NCI-H1930 (cell line): Measurements from ENCODE around the gene HIPK4.
"Not testable (repeated sequence)": the region's sequence is repeated elsewhere in the genome, so short reads cannot be mapped to it uniquely, and the experiment has no call there.

Experiments
- DNase-seq, 2 experiments: peaks; one replicate each; lab custom pipeline; 2025; lab: John Stamatoyannopoulos, UW

Gene HIPK4

DNA sequence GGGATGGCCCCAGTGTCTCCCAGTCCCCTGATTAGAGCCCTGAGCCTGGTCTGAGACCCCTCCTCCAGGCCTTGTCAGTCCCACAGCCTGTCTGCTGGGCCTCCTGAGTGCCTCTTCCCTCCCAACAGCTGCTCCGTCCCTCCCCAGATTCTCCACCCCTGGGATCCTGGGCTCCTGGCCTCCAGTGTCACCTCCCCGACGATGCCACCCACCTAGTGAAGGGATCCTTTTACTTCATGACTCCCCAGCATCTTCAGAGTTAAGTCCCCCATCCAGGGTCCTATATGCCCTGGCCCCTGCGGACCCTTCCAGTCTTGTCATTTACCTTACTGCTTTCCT lies 27.6 kb upstream of the HIPK4 start:
- no peak for DNase-seq

DNA sequence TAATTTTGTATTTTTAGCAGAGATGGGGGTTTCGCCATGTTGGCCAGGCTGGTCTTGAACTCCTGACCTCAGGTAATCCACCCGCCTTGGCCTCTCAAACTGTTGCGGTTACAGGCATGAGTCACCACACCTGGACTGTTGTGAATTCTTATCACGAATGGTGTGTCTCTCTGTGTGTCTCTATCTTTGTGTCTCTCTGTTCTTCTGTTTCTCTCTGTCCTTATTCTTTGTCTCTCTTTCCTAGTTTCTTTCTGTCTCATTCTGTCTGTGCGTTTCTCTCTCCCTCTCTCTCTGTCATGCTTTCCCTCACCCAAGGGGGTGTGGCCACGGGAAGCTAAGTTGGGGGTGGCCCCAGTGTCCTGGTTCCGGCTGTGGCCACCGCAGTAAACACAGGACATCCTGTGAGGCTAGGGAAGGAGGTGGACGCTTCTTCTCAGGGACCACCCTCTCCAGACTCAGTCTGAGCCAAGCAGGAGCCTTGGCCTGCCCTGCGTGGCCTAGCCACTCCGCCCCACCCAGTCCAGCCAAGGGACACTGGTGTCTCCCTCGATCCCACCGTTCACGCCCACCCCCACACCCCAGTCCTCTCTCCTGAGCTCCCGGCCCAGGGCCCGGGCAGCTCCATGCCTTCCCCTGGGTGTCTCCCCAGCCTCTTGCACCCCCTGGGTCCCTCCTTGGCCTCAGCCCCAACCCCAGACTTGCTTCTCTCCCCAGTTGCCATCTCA lies 27.1 kb upstream of the HIPK4 start:
- no peak for DNase-seq

DNA sequence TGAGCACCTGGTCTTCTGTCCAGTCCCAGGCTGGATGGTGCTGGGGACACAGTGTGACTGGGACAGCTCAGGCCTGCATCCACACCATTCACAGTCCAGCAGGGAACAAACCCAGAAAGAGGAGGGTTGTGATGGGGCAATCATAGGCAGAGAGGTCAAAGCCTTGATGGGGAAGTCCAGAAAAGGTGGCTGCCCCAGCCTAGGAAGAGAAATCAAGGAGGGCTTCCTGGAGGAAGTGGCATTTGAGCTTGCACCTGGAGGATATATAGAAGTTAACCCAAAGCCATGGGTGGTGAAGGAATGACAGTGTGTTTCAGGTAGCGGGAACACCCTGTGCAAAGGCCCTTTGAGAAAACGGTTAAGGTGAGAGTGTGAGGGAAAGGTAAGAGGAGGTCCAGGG lies 25.8 kb upstream of the HIPK4 start:
- DNase-seq: no peak

GRCh38 chr19:40414542-40415535 lies 24.9 kb upstream of the HIPK4 start:
- DNase-seq: no peak

- DNase-seq: no peak
Measured at GRCh38 chr19:40413291-40413845, 23.4 kb upstream of the HIPK4 start, which contains the start of gene PRX. PRX (minus strand) TSS chr19:40413378; CDS start chr19:40407932, 5,446 bp downstream.

- no peak for DNase-seq
Measured at GRCh38 chr19:40412866-40413265, 22.9 kb upstream of the HIPK4 start.

DNA sequence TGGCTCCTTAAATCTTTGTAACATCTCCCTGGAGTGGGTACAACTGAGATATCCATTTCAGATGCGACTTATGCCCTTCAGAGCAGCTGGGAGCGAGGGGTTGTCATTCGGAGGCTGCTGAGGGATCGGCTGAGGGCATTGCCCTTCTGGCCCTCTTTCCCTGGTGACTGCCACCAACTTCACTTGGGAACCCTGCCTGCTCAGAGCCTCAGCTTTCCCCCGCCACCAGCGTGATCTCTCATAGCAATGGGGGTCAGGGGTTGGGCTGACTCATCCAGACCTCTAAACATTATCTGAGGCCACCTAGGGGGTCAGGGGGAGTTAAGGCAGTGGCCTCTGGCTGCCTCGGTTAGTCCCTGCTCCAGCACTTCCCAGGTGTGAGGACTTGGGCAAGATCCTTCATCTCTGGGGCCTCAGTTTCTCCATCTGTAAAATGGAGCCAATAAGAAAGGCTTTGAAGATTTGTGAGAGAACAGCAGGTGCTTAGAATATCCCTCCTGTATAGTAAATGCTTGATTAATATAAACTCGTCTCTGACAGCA lies 22.0 kb upstream of the HIPK4 start:
- DNase-seq: no peak

DNA sequence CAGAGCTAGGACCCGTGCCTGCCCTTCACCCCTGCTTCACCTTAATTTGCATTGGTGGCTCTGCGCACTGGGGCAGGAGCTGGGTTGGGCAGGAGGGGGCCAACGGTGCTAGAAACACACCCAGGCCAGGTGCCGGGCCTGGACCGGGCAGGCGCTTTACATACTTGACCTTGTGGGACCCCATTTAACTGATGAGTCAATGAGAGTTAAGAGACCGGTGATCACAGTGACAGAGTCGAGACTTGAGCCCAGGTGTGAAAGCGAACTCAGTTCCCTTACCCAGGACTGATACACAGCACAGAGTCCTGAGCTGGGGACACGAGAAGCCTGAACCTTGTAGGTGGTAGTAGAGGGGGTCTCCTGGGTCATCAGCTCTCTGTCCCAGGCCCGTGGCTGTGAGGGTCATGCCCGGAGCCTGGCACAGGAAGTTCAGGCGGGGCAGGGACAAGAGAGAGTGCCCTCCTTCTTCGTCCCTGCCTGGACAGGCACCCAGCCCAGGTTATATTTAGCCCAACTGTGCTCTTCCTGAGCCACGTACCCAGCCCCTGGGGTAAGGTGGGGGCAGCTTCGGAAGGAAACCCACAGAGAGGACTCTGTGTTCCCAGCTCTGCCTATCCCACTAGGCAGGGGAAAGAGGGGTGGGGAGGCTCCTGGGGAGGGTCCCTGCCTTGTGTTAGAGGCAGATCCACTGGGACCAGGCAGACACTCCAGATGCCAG lies 21.3 kb upstream of the HIPK4 start:
- DNase-seq: no peak

- DNase-seq: no peak
Measured at GRCh38 chr19:40410030-40410389, 20.0 kb upstream of the HIPK4 start.

GRCh38 chr19:40408598-40408925 lies 18.6 kb upstream of the HIPK4 start:
- not testable (repeated sequence) for DNase-seq

- DNase-seq: no peak
Measured at GRCh38 chr19:40407714-40408597, 18.0 kb upstream of the HIPK4 start.

DNA sequence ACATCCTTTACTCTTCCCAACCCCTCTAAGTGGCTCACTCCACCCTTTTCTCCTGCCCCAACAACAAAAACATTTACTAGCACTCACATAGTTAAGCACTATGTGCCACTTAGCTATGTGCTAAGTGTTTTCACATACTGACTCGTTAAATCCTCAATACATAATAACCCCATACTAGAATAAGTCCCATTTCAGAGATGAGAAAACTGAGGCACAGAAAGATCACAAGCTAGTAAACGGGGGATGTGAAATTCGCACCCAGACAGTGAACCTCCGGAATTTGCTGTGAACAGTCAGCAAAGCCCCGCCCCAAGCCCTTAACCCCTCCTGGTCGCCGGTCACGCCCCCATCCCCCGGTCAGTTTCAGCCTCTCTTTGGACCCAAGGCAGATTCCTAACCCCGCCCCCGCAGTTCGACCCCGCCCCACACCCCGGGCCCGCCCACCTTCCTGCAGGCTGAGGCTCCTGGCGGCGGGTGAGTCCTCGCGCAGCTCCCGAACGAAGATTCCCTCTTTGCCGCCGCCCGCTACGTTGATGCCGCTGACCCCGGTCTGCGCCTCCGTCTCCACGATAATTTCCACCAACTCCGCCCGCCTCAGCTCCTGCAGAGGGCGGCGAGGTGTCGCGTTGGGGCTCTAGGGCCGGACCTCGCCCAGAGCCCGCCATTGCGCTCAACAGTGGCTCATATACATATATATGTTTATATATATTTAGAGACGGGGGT lies 13.4 kb upstream of the HIPK4 start:
- peak; percentile 59 to 71 for DNase-seq

DNA sequence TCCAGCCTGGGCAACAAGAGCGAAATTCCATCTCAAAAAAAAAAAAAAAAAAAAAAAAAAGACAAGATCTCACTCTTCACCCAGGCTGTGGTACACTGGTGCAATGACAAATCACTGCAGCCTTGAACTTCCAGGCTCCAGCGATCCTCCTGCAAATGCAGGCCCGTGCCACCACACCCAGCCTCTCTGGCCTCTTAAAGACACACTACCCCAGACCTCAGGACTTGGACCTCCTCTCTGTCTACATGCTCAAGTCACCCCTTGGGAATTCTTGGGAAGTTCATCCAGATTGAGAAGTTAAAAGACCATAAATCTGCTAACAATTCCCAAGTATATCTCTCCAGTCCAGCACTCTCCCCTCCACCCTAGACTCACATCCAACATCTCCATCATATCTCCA lies 10.6 kb upstream of the HIPK4 start:
- DNase-seq: no peak

GRCh38 chr19:40398417-40399131 lies 8.6 kb upstream of the HIPK4 start:
- DNase-seq: peak; percentile 23 to 31

DNA sequence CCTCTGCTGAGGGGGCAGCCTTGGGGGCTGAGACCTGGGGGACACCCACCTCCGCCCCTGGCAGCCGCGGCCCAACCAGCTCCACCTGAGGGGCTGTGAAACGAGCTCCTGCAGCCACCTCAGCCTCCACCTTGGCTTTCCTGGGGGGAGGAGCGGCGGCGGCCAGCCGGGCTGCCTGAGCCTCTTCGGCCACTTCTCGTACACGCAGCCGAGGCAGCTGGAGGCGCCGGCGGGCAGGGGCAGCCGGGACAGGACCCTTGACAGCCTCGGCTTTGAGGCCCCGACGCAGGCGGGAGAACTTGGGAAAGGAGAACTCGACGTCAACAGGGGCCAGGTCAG lies 7.6 kb upstream of the HIPK4 start:
- no peak for DNase-seq

DNA sequence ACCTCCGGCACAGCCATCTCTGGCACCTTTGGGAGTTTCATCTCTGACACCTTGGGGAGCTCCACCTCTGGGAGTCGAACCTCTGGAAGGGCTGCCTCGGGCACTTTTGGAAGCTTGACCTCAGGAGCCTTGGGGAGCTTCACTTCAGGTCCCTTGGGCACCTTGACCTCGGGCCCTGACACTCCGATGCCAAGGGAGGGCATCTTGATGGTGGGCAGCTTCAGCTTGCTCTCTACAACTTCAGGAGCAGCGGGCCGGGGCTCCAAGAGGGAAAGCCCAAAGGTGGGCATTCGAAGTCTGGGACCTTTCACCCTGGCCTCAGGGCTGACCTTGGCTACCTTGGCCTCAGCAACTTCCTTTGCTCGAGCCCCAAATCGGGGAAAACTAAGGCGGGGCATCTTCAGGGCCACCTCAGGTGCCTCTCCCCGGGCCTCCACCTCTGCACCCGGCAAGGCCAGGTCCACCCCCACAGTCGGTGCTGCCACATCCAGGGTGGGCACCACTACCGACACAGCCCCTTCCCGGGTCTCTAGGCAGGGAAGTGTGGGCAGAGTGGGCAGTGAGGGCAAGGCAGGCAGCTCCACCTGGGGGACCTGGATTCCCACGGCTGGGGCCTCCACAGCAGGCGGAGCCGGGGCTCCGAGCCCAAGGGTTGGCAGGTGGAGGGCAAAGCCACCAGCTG lies 7.0 kb upstream of the HIPK4 start:
- DNase-seq: no peak

DNA sequence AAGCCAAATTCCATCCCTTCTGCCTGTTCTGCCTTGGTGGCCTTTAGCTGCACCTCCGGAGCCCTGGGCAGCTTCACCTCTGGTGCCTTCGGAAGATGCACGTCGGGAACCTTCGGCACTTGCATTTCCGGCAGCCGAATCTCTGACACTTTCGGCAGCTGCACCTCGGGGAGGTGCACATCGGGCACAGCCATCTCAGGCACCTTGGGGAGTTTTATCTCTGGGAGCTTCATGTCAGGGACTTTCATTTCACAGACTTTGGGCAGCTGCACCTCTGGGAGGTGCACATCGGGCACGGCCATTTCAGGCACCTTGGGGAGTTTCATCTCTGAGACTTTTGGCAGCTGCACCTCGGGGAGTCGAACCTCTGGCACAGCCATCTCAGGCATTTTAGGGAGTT lies 6.0 kb upstream of the HIPK4 start:
- no peak for DNase-seq

DNA sequence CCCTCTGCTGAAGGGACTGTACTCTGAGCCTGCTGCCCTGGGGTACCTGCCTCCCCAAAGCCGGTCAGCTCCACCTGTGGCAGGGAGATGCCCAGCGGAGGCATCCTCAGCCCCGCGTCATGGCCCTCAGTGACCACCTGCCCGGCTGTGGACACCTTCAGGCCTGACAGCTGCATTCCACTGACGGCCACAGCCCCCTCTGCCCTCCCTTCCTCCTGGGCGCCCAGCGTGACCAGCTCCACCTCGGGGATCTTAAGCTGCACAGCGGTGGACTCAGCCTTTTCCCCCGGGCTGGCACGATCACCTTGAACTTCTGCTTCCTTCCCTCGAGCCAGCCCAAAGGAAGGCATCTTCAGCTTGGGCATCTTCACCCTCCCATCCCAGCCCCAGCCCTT lies 4.8 kb upstream of the HIPK4 start:
- DNase-seq: no peak
